Activated CD4-positive, alpha-beta T cell treated with anti-CD3 and anti-CD28 coated beads, Interleukin-2, amount 50 U/mL, for 4 hours (primary cell): Measurements from ENCODE around the gene CACNG7.
A peak's percentile ranks its signal among the peaks of the same experiment; 100 is the strongest.
"Not testable (repeated sequence)": the region's sequence is repeated elsewhere in the genome, so short reads cannot be mapped to it uniquely, and the experiment has no call there.

Source experiments
- DNase-seq, 2 experiments: peaks; one replicate each; pipeline ENCODE4 v3.0.0-alpha.2; 2020

CACNG7 gene

DNA sequence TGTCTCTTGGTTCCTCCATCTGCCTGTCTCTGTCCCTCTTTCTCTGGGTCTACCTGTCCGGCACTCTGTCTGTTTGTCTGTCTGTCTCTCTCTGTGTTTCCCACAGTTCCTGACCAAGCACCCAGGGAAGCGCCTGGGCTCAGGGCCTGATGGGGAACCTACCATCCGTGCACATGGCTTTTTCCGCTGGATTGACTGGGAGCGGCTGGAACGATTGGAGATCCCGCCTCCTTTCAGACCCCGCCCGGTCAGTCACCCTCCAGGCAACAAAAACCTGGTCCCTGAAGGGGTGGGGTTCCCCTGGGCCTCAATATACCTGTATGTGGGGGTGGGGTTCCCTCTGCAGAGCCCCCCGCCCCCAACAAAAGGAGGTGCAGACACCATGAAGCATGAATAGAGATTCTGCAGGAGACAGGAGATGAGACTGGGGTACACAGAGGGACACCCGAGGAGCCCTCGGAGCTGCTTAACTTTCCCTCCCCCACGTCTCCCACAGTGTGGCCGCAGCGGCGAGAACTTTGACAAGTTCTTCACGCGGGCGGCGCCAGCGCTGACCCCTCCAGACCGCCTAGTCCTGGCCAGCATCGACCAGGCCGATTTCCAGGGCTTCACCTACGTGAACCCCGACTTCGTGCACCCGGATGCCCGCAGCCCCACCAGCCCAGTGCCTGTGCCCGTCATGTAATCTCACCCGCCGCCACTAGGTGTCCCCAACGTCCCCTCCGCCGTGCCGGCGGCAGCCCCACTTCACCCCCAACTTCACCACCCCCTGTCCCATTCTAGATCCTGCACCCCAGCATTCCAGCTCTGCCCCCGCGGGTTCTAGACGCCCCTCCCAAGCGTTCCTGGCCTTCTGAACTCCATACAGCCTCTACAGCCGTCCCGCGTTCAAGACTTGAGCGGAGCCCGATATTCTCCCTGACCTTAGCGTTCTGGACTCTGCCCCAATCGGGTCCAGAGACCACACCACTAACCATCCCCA is 2.6 kb upstream of the CACNG7 start:
- DNase-seq, result peak; percentile 58 to 66

- no peak for DNase-seq
Observed at GRCh38 chr19:53907193-53907581, 1.9 kb upstream of the CACNG7 start.

DNA sequence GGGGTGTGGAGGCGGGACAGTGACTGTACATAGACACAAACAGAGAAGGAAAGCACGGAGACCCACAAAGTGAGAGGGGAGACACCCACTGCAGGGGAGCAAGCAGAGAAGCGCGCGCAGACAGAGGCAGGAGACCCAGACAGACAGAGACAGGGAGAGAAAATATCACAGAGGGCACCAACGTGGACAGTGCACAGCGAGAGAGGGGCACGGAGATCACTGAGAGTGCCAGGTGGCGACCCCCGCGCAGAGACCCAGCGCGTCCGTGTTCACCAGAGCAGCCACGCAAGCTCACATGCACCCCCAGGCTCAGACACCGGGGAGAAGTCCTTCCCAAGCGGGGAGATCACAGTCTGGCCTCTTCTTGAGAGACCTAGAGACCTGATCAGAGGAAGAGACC is 1.4 kb upstream of the CACNG7 start:
- no peak for DNase-seq

DNA sequence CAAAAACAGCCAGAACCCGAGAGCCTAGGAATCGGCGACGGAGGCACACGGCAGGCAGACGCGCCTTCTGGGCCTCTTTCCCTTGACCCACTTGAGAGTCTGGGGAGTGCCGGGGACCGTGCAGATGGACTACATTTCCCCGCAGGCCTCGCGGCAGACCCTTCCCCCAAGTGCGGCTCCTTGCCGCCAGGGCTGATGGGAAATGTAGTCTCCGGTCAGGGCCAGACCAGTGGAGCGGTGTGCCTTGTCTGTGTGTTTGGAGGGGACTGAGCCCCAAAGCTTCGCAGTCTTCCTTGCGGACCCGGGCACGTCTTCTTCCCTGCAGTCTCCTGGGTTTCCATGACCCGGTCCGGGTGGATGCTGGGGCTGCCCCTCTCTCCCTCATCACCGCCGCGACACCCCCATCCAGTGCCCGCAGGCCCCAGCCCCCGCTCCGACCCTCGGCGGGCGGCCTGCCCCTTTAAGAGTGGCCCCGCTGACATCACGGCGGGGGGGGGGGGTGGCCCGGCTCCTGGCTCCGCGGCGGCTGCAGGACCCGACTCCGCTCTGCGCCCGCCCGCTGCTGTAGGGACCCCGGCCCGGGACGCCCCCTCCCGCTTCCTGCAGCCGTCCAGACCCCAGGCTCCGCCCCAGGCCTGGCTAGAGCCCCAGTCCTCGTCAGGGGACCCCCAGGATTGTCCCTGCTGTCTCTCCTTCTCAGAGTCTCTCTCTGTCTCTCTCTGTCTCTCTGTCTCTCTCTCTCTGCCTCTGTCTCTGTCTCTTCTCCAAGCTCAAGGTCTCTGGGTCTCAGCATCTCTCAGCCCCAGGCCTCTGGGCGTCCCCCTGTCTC is 758 bp upstream of the CACNG7 start:
- DNase-seq, result peak; percentile 19 to 25

DNA sequence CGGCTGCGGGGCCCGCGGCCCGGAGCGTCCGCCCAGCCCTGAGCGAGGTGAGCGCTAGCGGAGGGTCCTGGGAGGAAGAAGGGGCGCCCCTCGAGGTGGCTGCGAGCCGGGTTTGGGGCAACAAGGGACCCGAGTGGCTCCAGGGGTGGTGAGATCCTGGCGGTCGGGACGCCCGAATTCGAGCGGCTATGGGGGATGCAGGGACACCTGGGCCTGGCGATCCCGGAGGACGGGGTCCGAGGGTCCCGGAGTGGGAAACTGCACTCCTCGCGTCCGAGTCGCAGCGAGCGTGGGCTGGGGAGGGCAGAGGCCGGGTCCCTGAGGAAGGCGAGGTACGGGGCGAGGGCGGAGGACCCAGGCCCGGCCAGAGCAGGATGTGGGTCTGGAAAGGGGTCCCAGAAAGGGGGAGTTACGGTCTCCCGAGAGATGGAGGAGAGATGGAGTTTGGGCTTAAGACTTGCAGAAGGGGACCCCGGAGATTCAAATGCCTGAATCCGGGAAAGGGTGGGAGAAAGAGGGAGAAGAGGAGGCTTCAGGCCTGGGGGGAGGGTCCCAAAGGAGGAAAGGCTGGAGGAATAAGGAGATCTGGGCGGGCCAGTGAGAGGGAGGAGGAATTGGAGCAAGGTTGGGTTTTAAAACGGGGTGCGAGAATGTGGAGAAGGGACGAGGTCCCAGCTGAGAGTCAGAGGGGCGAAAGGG is 542 bp downstream of the CACNG7 start:
- DNase-seq, result no peak

DNA sequence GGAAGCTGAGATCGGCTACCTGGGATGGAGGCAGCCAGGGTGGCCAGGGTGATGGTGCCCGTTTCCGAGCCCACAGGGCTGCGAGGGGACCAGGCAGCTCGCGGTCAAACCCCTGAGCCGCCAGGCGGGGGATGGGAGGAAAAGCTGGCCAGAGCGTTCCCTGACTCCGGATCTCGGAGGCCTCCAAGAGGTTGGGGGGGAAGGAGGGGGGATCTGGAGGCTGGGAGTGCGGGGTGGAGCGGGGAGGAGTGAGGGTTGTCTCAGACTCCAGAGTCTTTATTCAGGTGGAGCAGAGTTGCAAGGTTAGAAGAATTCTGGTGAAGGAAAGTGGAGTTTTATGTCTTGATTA is 1.1 kb downstream of the CACNG7 start:
- no peak for DNase-seq

GRCh38 chr19:53912653-53913052 is 3.6 kb downstream of the CACNG7 start:
- no peak for DNase-seq

DNA sequence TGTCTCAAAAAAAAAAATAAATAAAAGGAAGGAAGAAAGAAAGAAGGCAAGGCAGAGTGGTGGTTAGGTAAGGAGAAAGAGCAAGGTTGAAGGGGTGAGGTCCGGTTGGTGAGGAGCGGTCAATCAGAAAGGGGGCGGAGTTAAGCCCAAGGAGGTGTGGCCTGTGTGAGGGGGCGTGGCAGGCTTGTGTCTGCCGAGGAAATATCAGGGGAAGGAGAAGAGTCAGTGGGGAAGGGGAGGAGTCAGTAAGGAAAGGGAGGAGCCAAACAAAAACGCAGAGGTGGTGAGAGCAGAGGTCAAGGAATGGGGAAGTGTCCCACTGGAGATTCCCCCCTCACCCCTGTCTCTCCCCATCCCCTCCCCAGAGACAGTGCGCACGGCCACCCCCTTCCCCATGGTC is 5.9 kb downstream of the CACNG7 start:
- DNase-seq, result no peak

DNA sequence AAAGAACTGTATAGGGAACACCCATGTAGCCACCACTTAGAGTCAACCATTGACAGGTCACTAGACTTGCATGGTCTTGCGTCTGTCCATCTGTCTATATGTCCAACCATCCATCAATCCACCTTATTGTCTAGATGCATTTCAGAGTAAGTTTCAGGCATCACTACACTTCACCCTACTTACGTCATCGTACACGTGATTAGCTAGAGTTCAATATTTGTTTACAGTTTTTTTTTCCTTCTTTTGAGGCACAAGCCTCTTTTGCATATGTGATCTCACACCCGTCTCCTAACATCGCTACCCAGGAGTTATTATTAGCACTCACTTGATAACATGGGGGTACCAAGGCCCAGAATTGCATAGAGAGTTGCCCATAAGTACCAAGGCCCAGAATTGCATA is 6.9 kb downstream of the CACNG7 start:
- no peak for DNase-seq

GRCh38 chr19:53917356-53917755 is 8.3 kb downstream of the CACNG7 start:
- DNase-seq, result no peak

DNA sequence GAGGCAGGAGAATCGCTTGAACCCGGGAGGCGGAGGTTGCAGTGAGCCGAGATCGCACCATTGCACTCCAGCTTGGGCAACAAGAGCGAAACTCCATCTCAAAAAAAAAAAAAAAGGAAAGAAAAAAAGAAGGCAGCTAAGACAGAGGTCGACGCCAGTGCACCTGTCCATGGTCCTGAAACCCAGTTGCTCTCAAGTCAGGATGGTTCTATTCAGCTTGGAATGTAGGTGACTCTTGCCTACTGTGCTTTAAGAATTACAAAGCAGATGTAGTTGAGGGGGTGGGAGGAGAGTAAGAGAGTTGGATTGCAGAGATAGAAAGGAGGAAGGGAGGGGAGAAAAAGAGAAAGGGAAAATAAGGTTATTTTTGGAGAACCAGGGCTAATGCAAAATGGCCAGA is 18.7 kb downstream of the CACNG7 start:
- peak; percentile 16 to 24 for DNase-seq

GRCh38 chr19:53936029-53936428 is 27.0 kb downstream of the CACNG7 start:
- no peak for DNase-seq

DNA sequence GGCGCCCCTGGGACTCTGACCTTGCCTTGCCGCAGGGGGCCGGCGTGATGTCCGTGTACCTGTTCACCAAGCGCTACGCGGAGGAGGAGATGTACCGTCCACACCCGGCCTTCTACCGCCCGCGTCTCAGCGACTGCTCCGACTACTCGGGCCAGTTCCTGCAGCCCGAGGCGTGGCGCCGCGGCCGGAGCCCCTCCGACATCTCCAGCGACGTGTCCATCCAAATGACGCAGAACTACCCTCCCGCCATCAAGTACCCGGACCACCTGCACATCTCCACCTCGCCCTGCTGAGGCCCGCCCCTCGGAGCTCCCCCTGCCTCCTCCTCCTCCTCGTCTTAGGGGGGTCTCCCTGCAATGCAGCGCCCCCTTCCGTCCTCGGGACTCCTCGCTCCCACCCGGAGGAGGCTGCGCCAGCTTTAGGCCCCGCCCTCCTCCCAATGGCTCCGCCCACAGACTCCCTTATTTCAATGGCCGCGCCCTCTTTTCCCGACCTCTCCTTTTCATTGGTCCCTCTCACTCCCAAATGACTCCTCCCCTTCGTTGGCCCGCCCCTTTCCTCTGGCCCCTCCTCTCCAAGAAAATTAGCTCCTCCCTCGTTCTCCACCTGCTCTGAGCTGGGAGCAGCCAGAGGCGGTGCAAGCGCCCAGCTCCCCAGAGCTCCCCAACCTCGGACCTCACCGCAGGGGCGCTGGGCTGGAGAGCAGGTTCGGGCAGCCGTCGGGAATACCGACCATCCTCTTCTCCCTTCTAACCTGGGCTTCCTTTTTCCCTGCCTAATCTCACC is 33.1 kb downstream of the CACNG7 start:
- no peak for DNase-seq

DNA sequence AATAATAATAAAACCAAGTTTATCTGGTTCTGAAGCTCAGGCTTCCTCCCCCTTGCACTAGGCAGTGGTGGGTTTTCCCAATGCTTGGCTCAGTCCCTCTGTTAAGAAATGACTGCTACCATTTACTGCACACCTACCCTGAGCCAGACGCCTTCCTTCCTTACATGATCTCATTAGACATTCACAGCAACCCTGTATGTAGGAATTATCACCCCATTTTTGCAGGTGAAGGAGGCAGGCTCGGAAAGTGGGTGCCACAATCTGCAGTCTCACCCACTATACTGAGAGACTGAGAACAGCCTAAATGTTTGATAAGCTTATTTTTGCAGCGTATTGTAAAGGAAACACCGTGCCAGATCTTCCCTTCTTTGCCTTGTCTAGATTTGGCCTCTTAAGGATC is 35.3 kb downstream of the CACNG7 start:
- no peak for DNase-seq

DNA sequence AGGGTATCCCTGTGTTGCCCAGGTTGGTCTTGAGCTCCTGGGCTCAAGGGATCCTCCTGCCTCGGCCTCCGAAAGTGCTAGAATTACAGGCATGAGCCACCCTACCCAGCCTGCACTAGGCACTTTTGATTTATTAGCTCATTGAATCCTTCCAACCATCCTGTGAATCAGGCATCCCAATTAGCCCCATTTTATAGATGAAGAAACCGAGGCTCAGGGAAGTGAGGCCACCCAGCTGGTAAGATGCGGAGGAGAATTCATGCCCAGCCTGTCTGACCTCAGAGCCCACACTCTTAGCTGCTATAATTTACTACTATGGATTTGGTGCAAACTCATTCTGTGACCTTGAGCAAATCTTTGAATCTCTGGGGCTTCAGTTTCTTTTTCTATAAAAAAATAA is 35.9 kb downstream of the CACNG7 start:
- no peak for DNase-seq

- no peak for DNase-seq
Observed at GRCh38 chr19:53945441-53945840, 36.4 kb downstream of the CACNG7 start.

GRCh38 chr19:53945998-53946397 is 36.9 kb downstream of the CACNG7 start:
- no peak for DNase-seq

- no peak for DNase-seq
Observed at GRCh38 chr19:53947624-53948023, 38.5 kb downstream of the CACNG7 start.

DNA sequence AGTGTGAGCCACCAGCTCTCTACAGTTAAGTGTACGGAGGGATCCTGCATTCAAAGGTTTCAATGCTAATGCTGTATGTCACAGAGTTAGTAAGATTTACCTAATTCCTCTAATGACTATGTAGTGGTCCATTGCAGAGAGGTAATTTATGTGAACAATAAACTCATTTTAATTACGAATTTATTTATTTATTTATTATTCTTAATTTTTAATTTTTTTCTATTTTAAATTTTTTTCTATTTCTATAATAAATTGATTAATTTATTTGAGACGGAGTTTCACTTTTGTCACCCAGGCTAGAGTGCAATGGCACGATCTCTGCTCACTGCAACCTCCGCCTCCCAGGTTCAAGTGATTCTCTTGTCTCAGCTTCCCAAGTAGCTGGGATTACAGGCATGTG is 39.5 kb downstream of the CACNG7 start:
- not testable (repeated sequence) for DNase-seq

- no peak for DNase-seq
Observed at GRCh38 chr19:53951436-53951835, 42.4 kb downstream of the CACNG7 start.

DNA sequence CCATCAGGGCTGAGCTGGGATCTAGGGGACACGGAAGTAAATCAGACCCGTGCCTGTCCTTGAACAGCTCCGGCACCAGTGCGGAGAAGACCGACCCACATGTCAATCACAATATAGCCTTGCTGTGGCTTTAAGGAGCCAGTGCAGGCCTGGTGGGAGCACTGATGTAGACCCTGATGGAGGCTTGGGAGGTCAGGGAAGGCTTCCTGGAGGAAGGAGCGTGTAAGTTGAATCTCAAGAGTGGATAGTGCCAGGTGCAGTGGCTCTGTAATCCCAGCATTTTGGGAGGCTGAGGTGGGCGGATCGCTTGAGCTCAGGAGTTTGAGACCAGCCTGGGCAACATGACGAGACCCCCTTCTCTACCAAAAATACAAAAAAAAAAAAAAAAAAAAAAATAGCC is 42.9 kb downstream of the CACNG7 start:
- DNase-seq, result no peak

- DNase-seq, result no peak
Observed at GRCh38 chr19:53953383-53953782, 44.3 kb downstream of the CACNG7 start.
